H1 (cell line): ENCODE measurements around the gene CDH26. TPM values are rescaled to one million over a fixed set of nuclear protein-coding genes. Genes with fewer than 3 reads are reported as not detected.

ENCODE experiments used
- CTCF ChIA-PET: fragments of 300-600 bp; sonication (Branson Sonifier 250); formaldehyde crosslinking; loops from one replicate; lab custom pipeline; 2021; ENCODE audit not compliant: partially characterized antibody; lab: Charles Lee
- POLR2A ChIA-PET: fragments of 300-600 bp; sonication (Branson Sonifier 250); formaldehyde crosslinking; loops from one replicate; lab custom pipeline; 2021; ENCODE audit warnings: inconsistent platforms; ENCODE audit not compliant: partially characterized antibody; lab: Charles Lee
- DNase-seq, 2 experiments: peaks; one replicate each; pipeline versions ENCODE4 v3.0.0 to v3.0.0-alpha.2; 2010 to 2022; ENCODE audit warnings: low spot score in 2 of 2, low read depth in 1 of 2, mixed read lengths in 1 of 2
- FAIRE-seq: peaks from 2 replicates; lab custom pipeline; 2011; peaks lifted over from hg19 to GRCh38; lab: Jason Lieb, UNC
- H2AFZ ChIP-seq: 2 replicates; pipeline ENCODE4 v1.8.1; 2012; ENCODE audit warnings: low read length, inconsistent platforms
- H2AK5ac ChIP-seq: 2 replicates; pipeline ENCODE4 v1.6.1; 2013; ENCODE audit warnings: low read depth, low read length
- H2BK120ac ChIP-seq: replicated peaks from 2 replicates; pipeline ENCODE3; 2013; ENCODE audit warnings: low read depth, low read length, inconsistent platforms
- H2BK12ac ChIP-seq: 2 replicates; pipeline ENCODE4 v1.6.1; 2013; ENCODE audit warnings: low read depth, low read length
- H2BK15ac ChIP-seq: 2 replicates; pipeline ENCODE4 v1.6.1; 2013; ENCODE audit warnings: low read length
- H2BK20ac ChIP-seq: 2 replicates; pipeline ENCODE4 v1.6.1; 2013; ENCODE audit warnings: low read length
- H2BK5ac ChIP-seq: 2 replicates; pipeline ENCODE4 v1.6.1; 2013; ENCODE audit warnings: low read depth, low read length
- H3K14ac ChIP-seq: 2 replicates; pipeline ENCODE4 v1.6.1; 2013; ENCODE audit warnings: inconsistent platforms; ENCODE audit not compliant: insufficient read length
- H3K18ac ChIP-seq: 2 replicates; pipeline ENCODE4 v1.6.1; 2013; ENCODE audit warnings: low read length; ENCODE audit errors: extremely low read depth
- H3K23ac ChIP-seq: 2 replicates; pipeline ENCODE4 v1.6.1; 2013; ENCODE audit warnings: inconsistent platforms; ENCODE audit not compliant: insufficient read length
- H3K23me2 ChIP-seq: 2 replicates; pipeline ENCODE4 v1.6.1; 2013; ENCODE audit warnings: low read depth, low read length
- H3K27ac ChIP-seq: 2 replicates; pipeline ENCODE4 v1.6.1; 2011; ENCODE audit warnings: low read depth, low read length, inconsistent platforms
- H3K27me3 ChIP-seq, 4 experiments: replicated peaks in 1 of 4; 1 replicate in 1 of 4; 2 replicates in 3 of 4; pipeline versions ENCODE4 v1.6.1 to v1.8.1; 2011 to 2013; ENCODE audit warnings: low read length in 3 of 4, mild to moderate bottlenecking in 3 of 4, inconsistent platforms in 2 of 4, mixed read lengths in 2 of 4, moderate library complexity in 1 of 4; ENCODE audit not compliant: control insufficient read depth in 3 of 4, insufficient read depth in 3 of 4; ENCODE audit errors: extremely low read depth in 1 of 4
- H3K36me3 ChIP-seq, 4 experiments: 2 replicates each; pipeline versions ENCODE4 v1.6.1 to v1.8.1; 2011 to 2013; ENCODE audit warnings: mild to moderate bottlenecking in 4 of 4, low read length in 3 of 4, moderate library complexity in 2 of 4, control low read depth in 1 of 4, inconsistent platforms in 1 of 4; ENCODE audit not compliant: insufficient read depth in 4 of 4, control insufficient read depth in 2 of 4
- H3K4ac ChIP-seq: replicated peaks from 2 replicates; pipeline ENCODE3; 2013; ENCODE audit warnings: low read length, low read depth, mixed read lengths, inconsistent platforms; ENCODE audit not compliant: insufficient read length
- H3K4me1 ChIP-seq, 4 experiments: replicated peaks in 1 of 4; 1 replicate in 1 of 4; 2 replicates in 3 of 4; pipeline versions ENCODE4 v1.6.1 to v1.8.1; 2011 to 2013; ENCODE audit warnings: low read length in 3 of 4, inconsistent platforms in 2 of 4, mixed read lengths in 1 of 4; ENCODE audit not compliant: insufficient read depth in 4 of 4, control insufficient read depth in 3 of 4
- H3K4me2 ChIP-seq, 2 experiments: 2 replicates each; pipeline versions ENCODE4 v1.6.1 to v1.8.1; 2011 to 2013; ENCODE audit warnings: low read depth in 2 of 2, low read length in 2 of 2, control low read depth in 1 of 2, inconsistent platforms in 1 of 2, mild to moderate bottlenecking in 1 of 2; ENCODE audit not compliant: insufficient read depth in 1 of 2
- H3K4me3 ChIP-seq, 4 experiments: fragments of 200-600, 300-600 bp in 1 of 4; sonication (generic), shearing (Covaris generic), sonication (Bioruptor Twin) in 1 of 4; 2 replicates each; pipeline versions ENCODE4 v1.5.1 to v1.8.1; 2011 to 2016; ENCODE audit warnings: low read length in 4 of 4, low read depth in 3 of 4, control low read depth in 2 of 4, inconsistent platforms in 2 of 4, mild to moderate bottlenecking in 2 of 4, mixed read lengths in 1 of 4, moderate library complexity in 1 of 4; ENCODE audit not compliant: insufficient read depth in 2 of 4; ENCODE audit errors: extremely low read depth in 1 of 4
- H3K56ac ChIP-seq: replicated peaks from 2 replicates; pipeline ENCODE3; 2013; ENCODE audit warnings: low read depth, mild to moderate bottlenecking, mixed read lengths, low read length, inconsistent platforms; ENCODE audit not compliant: insufficient read length
- H3K79me1 ChIP-seq: 2 replicates; pipeline ENCODE4 v1.6.1; 2013; ENCODE audit warnings: low read depth, low read length, control low read depth
- H3K79me2 ChIP-seq, 2 experiments: 2 replicates each; pipeline versions ENCODE4 v1.6.1 to v1.8.1; 2012 to 2013; ENCODE audit warnings: low read length in 2 of 2, mild to moderate bottlenecking in 2 of 2, inconsistent platforms in 1 of 2; ENCODE audit not compliant: insufficient read depth in 2 of 2, control insufficient read depth in 1 of 2
- H3K9ac ChIP-seq, 4 experiments: replicated peaks in 1 of 4; 1 replicate in 1 of 4; 2 replicates in 3 of 4; pipeline versions ENCODE4 v1.6.1 to v1.8.1; 2011 to 2013; ENCODE audit warnings: low read depth in 3 of 4, low read length in 3 of 4, control low read depth in 2 of 4, mild to moderate bottlenecking in 2 of 4, moderate library complexity in 2 of 4, inconsistent platforms in 1 of 4; ENCODE audit errors: extremely low read depth in 1 of 4
- H3K9me3 ChIP-seq, 2 experiments: 2 replicates each; pipeline versions ENCODE4 v1.6.1 to v1.8.1; 2012 to 2013; ENCODE audit warnings: mild to moderate bottlenecking in 2 of 2, moderate library complexity in 2 of 2, control low read depth in 1 of 2, inconsistent platforms in 1 of 2, low read depth in 1 of 2, low read length in 1 of 2, mixed read lengths in 1 of 2; ENCODE audit not compliant: insufficient read depth in 2 of 2
- H4K20me1 ChIP-seq, 2 experiments: replicated peaks in 1 of 2; 2 replicates each; pipeline versions ENCODE3 to v1.8.1; 2011 to 2013; ENCODE audit warnings: inconsistent platforms in 2 of 2, low read length in 2 of 2, mild to moderate bottlenecking in 1 of 2; ENCODE audit not compliant: insufficient read depth in 2 of 2, control insufficient read depth in 1 of 2
- H4K5ac ChIP-seq: 2 replicates; pipeline ENCODE4 v1.6.1; 2013; ENCODE audit warnings: low read length, low read depth, mixed read lengths, inconsistent platforms; ENCODE audit not compliant: insufficient read length
- H4K8ac ChIP-seq: 2 replicates; pipeline ENCODE4 v1.8.0; 2013; ENCODE audit warnings: mild to moderate bottlenecking, moderate library complexity, low read length, inconsistent platforms; ENCODE audit not compliant: insufficient read depth; ENCODE audit errors: extremely low read depth
- H4K91ac ChIP-seq: replicated peaks from 2 replicates; pipeline ENCODE3; 2013; ENCODE audit warnings: low read length, mixed read lengths, inconsistent platforms; ENCODE audit not compliant: insufficient read length
- CEBPB ChIP-seq: IDR thresholded peaks from 2 replicates; pipeline ENCODE4 v1.6.1; 2012; ENCODE audit warnings: low read depth, low read length
- CHD1 ChIP-seq: IDR thresholded peaks from 2 replicates; pipeline ENCODE4 v1.6.1; 2012; ENCODE audit warnings: low read depth, low read length, improper control_type of control experiment
- FOSL1 ChIP-seq: IDR thresholded peaks from 2 replicates; pipeline ENCODE4 v1.6.1; 2011; ENCODE audit warnings: mild to moderate bottlenecking, low read depth, low read length, moderate library complexity; ENCODE audit not compliant: insufficient read depth
- KDM1A ChIP-seq: fragments of 200-600, 300-600 bp; sonication (generic); IDR thresholded peaks from 2 replicates; pipeline ENCODE4 v1.7.1; 2016; ENCODE audit warnings: mild to moderate bottlenecking, low read length, borderline replicate concordance
- NANOG ChIP-seq: IDR thresholded peaks from 2 replicates; pipeline ENCODE4 v1.6.1; 2011; ENCODE audit warnings: low read length, low read depth, mild to moderate bottlenecking, inconsistent platforms; ENCODE audit not compliant: insufficient read depth, poor library complexity, severe bottlenecking
- ZNF274 ChIP-seq: IDR thresholded peaks from 2 replicates; pipeline ENCODE4 v1.7.0; 2012; ENCODE audit warnings: low read length, borderline replicate concordance; ENCODE audit errors: extremely low read depth
- WGBS, 2 experiments: shearing (Covaris generic) in 1 of 2; methylation state at CpG; one replicate each; pipeline versions ENCODE4 v1.1.6 to v1.1.7; 2013 to 2015; ENCODE audit warnings: low lambda C conversion rate in 2 of 2, mixed read lengths in 2 of 2, inconsistent platforms in 1 of 2, low coverage in 1 of 2, missing lambda C conversion rate in 1 of 2; ENCODE audit not compliant: insufficient replicate concordance in 2 of 2, insufficient coverage in 1 of 2, insufficient read length in 1 of 2; ENCODE audit errors: extremely low coverage in 1 of 2, missing lambda C conversion rate in 1 of 2; 5-methylcytosine and 5-hydroxymethylcytosine counted together
- polyA plus RNA-seq, 7 experiments: library from polyadenylated mRNA; depleted of rRNA in 3 of 7; stranded (reverse) in 5 of 7; unstranded in 2 of 7; fragments of >200 nt in 5 of 7; fragments of 200-250 nt in 2 of 7; gene quantifications; 1 replicate in 5 of 7; 2 replicates in 1 of 7; 4 replicates in 1 of 7; pipeline versions ENCODE4 v1.2.1 to v1.2.3, GENCODE V29; 2011 to 2013; ENCODE audit warnings: missing spikeins in 2 of 7, mixed read lengths in 2 of 7
- total RNA-seq: library from RNA; stranded (reverse); fragmentation: NEBNext Ultra II Directional; extraction: Animal tissue kit (Norgen Biotek cat#: 25700); gene quantifications from 2 replicates; pipeline ENCODE4 v1.2.1, GENCODE V29; 2021

Gene CDH26
- total and polyA plus RNA-seq, 2 of the 8 experiments (the other 6 are each of a cell fraction or from before 2014, with no cell fraction given): 1.5 to 1.7 TPM

- H2BK5ac ChIP-seq: no peak overlapping the region
- DNase-seq: no peak
- whole genome bisulfite sequencing, 2 experiments: 88% methylated on average over 8 of the region's 8 CpGs; no CpG with 5 or more reads in 1 of the 2 experiments
- no peak overlapping the region for H3K56ac ChIP-seq
- H3K9ac ChIP-seq: no peak overlapping the region
- no peak overlapping the region for H3K23ac ChIP-seq
- H3K18ac ChIP-seq: no peak overlapping the region
- H3K4ac ChIP-seq: no peak overlapping the region
- POLR2A ChIA-PET: interaction anchor here (0.5 kb wide), 1 partner anchor 16 kb away, joined by 4 read pairs; no protein-coding TSS in a partner anchor
- peaks cover 0 to 13% (median 0%) of the 10 kb centered on the region in 4 experiments; a peak in 2 of 8 replicates for H3K36me3 ChIP-seq
- no peak overlapping the region for H3K4me2 ChIP-seq
- peaks cover 14% of the 10 kb centered on the region for H3K23me2 ChIP-seq
- peaks cover 0 to 3% (median 2%) of the 10 kb centered on the region in 4 experiments; a peak in 4 of 7 replicates for H3K4me1 ChIP-seq
- H4K20me1 ChIP-seq: peaks cover 0 to 7% of the 10 kb centered on the region in 2 experiments
- CTCF ChIA-PET: interaction anchor here (0.8 to 3.5 kb wide), 8 partner anchors 10 to 824 kb away, joined by 3 to 23 read pairs (median 3); no protein-coding TSS in a partner anchor
- no peak overlapping the region for H2BK15ac ChIP-seq
- H2BK20ac ChIP-seq: no peak overlapping the region
- no peak overlapping the region for H3K4me3 ChIP-seq
- H3K27me3 ChIP-seq: peaks cover 9 to 38% (median 30%) of the 10 kb centered on the region in 4 experiments
- no peak overlapping the region for H3K14ac ChIP-seq
- H3K79me1 ChIP-seq: no peaks in the 10 kb centered on the region
- H4K8ac ChIP-seq: no peak overlapping the region
- peaks cover 5 to 19% of the 10 kb centered on the region in 2 experiments; a peak in 3 of 4 replicates for H3K9me3 ChIP-seq
- no peak overlapping the region for H4K91ac ChIP-seq
- no peak overlapping the region for H2BK12ac ChIP-seq
- no peak overlapping the region for H2AK5ac ChIP-seq
- no peak overlapping the region for H2BK120ac ChIP-seq
- no peak overlapping the region for H4K5ac ChIP-seq
- TF ChIP-seq NANOG: no peak
- TF ChIP-seq CEBPB: no peak
- TF ChIP-seq KDM1A: no peak
- TF ChIP-seq FOSL1: no peak
- no peak for TF ChIP-seq CHD1
- TF ChIP-seq ZNF274: no peak
- TF ChIP-seq, all 59 proteins: peak for 0
- Histone ChIP-seq H2AFZ (no peak overlapping the region), H3K79me2 (no peaks in the 10 kb centered on the region), H3K27ac (no peak overlapping the region)
- FAIRE-seq: no peak
Observed at GRCh38 chr20:59935457-59936185, 22.6 kb upstream of the CDH26 start.
